GM12875 (cell line): ENCODE data around the gene MUSK.
"Not testable (repeated sequence)": the region's sequence is repeated elsewhere in the genome, so short reads cannot be mapped to it uniquely, and the experiment has no call there.

Source experiments
- H3K4me3 ChIP-seq: one replicate; pipeline ENCODE4 v1.5.1; 2011; ENCODE audit warnings: low read depth, low read length, control low read depth
- CTCF ChIP-seq: IDR thresholded peaks from 2 replicates; pipeline ENCODE4 v1.5.1; 2011; ENCODE audit warnings: low read depth, mild to moderate bottlenecking, control low read depth, inconsistent platforms, low read length, moderate library complexity, borderline replicate concordance; ENCODE audit not compliant: insufficient read depth

Gene MUSK

DNA sequence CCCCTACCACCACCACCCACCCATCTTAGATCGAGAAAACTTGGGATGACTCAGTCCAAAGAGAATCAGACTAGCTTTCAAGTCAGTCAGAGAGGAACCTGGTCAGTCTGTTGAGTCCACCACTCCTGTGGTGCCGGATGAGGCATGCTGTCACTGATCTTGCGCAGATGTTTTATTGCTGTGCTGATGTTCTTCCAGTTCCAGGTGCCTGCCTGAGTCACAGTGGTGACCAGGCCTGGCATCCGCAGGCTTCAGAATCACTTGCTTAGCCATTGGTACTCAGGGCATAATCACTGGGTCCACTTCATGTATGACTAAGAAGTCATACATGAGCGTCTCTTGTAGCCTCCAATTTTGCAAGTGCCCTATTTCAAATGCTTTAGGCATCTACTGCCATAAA is 114.1 kb downstream of the MUSK start:
- TF ChIP-seq CTCF: no peak
- no peak overlapping the region for H3K4me3 ChIP-seq

GRCh38 chr9:110784309-110784708 is 115.7 kb downstream of the MUSK start:
- no peak overlapping the region for H3K4me3 ChIP-seq
- no peak for TF ChIP-seq CTCF

DNA sequence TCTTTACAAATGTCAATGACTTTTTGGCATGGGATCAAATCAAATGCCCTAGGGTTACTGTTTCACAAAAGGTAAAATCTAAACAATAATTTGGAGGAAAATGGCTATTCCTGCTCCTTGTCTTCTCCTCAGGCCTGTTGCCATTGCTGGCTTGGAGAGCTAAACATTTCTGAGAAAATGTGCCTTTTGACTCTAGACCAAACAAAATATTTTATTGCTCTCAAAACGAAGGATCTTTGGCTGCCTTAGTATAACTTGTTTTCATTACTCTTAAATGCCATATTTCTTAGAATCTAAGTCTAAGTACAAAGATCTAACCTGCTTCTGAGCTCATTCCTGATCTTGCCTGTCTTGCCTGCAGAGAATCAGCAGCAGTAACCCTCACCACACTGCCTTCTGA is 116.6 kb downstream of the MUSK start:
- H3K4me3 ChIP-seq: no peak overlapping the region
- no peak for TF ChIP-seq CTCF

DNA sequence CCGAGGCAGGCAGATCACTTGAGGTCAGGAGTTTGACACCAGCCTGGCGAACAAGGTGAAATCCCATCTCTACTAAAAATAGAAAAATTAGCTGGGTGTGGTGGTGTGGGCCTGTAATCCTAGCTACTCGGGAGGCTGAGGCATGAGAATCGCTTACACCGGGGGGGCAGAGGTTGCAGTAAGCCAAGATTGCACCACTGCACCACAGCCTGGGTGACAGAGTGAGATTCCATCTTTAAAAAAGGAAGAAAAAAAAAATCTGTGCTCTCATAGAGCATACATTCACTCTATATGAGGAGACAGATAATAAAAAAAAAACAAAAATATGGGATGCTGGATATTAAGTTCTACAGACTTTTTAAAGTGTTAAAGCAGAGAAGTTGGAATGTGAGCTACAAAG is 119.8 kb downstream of the MUSK start:
- not testable (repeated sequence) for H3K4me3 ChIP-seq

DNA sequence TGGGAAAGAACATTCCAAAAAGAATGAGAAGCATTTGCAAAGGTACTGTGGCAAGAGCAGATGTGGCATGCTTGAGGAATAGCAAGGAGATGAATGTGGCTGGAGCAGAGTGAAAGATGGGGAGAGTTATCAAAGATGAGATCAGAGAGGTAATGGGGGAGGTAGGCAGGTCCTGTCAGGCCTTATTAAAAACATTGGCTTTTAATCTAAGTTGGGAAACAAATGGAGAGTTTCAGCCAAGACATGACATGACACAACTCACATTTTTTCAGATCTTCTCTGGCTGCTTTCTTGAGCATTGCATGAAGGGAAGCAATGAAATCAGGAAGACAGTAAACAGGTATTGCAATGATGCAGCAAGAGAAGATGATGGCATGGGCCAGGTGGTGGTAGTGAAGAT is 120.3 kb downstream of the MUSK start:
- H3K4me3 ChIP-seq: no peak overlapping the region
- TF ChIP-seq CTCF: no peak

GRCh38 chr9:110797611-110798010 is 129.0 kb downstream of the MUSK start:
- H3K4me3 ChIP-seq: no peak overlapping the region
- TF ChIP-seq CTCF: no peak

- H3K4me3 ChIP-seq: no peak overlapping the region
- no peak for TF ChIP-seq CTCF
Observed at GRCh38 chr9:110799396-110799795, 130.8 kb downstream of the MUSK start.

GRCh38 chr9:110801426-110801825 is 132.8 kb downstream of the MUSK start:
- H3K4me3 ChIP-seq: no peak overlapping the region
- no peak for TF ChIP-seq CTCF
